K562 treated with DMSO at 1 percent for 4 hours (cell line): ENCODE data around the gene CXCR3. TPM values are rescaled to one million over a fixed set of nuclear protein-coding genes. Genes with fewer than 3 reads are reported as not detected.

Experiments
- total RNA-seq: library from RNA; unstranded; fragments of 300-600 nt; gene quantifications from 2 replicates; pipeline ENCODE4 v1.2.3, GENCODE V29; 2022; ENCODE audit not compliant: insufficient read depth

Gene CXCR3
- total RNA-seq, result not detected in 2 replicates

DNA sequence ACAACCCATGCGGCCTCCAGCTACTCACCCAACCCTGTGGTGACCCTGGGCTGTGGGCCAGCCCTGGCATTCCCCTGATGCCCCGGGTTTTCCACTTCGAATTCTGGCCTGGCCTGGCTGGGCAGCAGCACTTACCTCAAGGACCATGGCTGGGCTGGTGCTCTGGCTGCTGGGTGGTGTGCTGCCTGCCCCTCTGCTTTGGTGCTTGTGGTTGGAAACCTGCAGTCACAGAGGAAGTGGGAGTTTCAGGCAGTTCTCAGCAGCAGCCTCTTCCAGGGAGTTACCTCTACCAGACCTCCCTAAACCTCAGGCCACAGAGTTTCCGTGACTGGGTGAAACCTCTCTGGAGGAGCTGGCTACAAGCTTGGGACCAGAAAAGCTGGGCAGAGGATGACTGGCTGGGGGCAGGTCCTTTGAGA is at the start of gene CXCR3:
TSS of gene CXCR3 (minus strand) at position 209 of the 419 bp plus-strand sequence. CDS start at position 147, 62 bp downstream.

DNA sequence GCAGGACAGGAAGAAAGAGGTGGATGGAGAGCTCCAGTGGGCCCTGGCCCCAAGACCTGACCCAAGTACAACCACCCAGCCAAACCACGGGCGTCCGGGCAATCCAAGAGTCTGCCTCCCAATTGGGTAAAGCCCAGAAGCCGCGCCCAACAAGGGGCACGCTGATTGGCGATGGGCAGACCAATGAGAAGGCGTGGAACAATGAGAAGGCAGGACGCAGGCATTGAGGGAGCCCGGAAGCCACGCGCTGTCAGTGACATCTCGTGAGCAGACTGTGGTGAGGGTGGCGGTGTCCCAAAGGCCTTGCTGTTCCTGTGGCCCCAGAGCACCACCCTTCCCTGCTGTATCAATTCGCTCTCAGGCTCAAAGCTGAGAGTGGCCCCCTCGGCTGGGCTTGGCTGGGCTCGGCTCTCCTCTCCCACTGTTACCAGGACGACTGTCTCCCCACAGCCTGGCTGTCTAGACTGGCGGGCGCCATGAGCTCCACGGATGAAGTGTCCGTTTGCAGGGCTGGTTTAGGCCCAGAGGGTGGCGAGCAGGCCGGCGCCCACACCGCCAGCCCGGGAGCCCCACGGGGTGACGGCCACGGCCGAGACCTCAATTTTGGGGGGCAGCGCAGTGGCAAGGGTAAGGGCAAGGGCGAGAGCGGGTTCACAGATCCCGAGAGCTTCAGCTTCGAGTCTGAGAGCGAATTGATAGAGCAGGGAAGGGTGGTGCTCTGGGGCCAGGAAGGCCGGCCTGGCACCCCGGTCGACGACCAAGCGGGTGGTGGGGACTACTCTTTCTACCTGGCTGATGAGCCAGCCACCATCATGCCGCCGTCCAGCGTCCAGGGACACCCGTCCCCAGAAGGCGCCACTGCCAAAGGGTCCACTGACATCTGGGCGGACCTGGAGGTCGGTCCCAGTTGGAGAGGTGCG is 49.3 kb upstream of the CXCR3 start, which contains the start of gene LOC101059915:
TSS of gene LOC101059915 (plus strand) at position 219 of the 920 bp plus-strand sequence.

DNA sequence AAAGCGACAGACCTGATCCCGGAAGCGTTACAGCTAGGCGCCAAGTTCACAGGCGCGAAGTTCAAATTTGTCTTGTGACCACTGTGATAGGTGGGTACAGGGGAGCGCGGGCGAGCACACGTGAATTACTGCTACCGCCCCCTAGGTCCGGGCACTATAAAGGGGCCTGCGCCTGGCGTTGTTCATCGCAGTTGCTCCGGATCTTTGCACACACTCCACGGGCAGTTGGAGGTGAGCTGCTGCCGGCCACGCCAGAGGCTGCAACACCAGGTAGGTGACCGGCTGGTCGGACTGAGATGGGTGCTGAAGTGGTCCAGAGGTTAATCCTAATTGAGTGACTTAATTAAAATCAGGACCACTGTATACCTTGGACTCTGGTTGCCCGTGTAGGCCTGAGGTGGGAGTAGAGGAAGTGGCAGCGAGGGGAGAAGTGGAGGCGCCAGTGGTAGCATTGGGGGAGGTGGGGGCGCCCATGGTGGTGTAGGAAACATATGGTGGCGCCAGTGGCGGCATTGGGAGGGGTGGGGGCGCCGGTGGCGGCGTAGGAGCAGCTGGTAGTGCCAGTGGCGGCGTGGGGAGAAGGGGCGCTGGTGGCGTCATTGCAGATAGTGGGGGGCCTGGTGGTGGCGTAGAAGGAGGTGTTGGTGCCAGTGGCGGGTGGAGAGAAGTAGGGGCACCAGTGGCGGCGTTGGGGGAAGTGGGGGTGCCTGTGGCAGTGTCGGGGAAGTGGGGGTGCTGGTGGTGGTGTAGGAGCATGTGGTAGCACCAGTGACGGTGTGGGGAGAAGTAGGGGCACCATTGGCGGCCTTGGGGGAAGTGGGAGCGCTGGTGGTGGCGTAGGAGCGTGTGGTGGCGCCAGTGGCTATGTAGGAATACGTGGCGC is 39.8 kb downstream of the CXCR3 start, which contains the start of gene GCNA:
TSS of gene GCNA (plus strand) at position 185 of the 883 bp plus-strand sequence. CDS start 2,385 bp downstream, outside the sequence.

Other genes with a start within 250 kb of the CXCR3 start
- 55.0 and 79.1 TPM in 2 replicates for gene OGT, start 85.4 kb downstream of the CXCR3 start, total RNA-seq
- 4.5 and 4.8 TPM in 2 replicates for gene GCNA, start 40.1 kb downstream of the CXCR3 start, total RNA-seq
- not detected in 2 replicates for gene CXorf49, start 99.8 kb upstream of the CXCR3 start, total RNA-seq
- gene CXorf49B, start 144.8 kb upstream of the CXCR3 start, total RNA-seq, result not detected in 2 replicates